ENCODE results near the gene RALGAPA2.
A peak's percentile ranks its signal among the peaks of the same experiment; 100 is the strongest.
"Not testable (repeated sequence)": the region's sequence is repeated elsewhere in the genome, so short reads cannot be mapped to it uniquely, and the experiment has no call there.

The RALGAPA2 gene

GRCh38 chr20:20369250-20370093, 343.0 kb downstream of the RALGAPA2 start:
- DNase-seq = peak in 26 of 56 donors; percentile 16 to 63 (median 39)

- DNase-seq = peak in 10 of 56 donors; percentile 9 to 51 (median 31)
These were observed 343.8 kb downstream of the RALGAPA2 start for GRCh38 chr20:20368418-20369249.

GRCh38 chr20:20367575-20368417, 344.6 kb downstream of the RALGAPA2 start, which contains the start of gene INSM1:
Gene INSM1 (plus strand): TSS chr20:20368104. CDS start chr20:20368268, 164 bp downstream.
- DNase-seq = peak in 45 of 56 donors; percentile 5 to 87 (median 67)

GRCh38 chr20:20366876-20367574, 345.4 kb downstream of the RALGAPA2 start:
- peak in 13 of 56 donors; percentile 9 to 73 (median 45) for DNase-seq

DNA sequence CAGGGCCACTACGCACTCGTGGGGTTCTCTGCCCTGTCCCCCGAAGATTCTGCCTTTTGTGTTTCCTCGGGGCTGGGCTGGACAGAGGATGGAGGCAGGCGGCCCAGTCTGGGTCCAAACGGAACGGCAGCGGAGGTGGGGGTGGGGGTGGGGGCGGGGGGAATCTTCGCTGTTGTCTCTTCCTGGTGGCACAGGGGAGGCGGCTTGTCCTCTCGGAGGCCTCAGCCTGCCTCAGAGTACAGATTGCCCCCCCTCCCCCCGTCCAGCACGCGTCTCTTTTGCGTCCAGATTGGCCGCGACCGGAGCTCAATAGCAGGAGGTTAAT, 345.9 kb downstream of the RALGAPA2 start:
- no peak for DNase-seq

GRCh38 chr20:20365480-20366161, 346.8 kb downstream of the RALGAPA2 start:
- no peak for DNase-seq

- no peak for DNase-seq
These were observed 347.6 kb downstream of the RALGAPA2 start for GRCh38 chr20:20364593-20365479.

- DNase-seq = no peak
These were observed 348.4 kb downstream of the RALGAPA2 start for GRCh38 chr20:20363799-20364592.

- DNase-seq = peak in 3 of 56 donors; percentile 2 to 22 (median 7)
These were observed 349.0 kb downstream of the RALGAPA2 start for GRCh38 chr20:20363434-20363798.

DNA sequence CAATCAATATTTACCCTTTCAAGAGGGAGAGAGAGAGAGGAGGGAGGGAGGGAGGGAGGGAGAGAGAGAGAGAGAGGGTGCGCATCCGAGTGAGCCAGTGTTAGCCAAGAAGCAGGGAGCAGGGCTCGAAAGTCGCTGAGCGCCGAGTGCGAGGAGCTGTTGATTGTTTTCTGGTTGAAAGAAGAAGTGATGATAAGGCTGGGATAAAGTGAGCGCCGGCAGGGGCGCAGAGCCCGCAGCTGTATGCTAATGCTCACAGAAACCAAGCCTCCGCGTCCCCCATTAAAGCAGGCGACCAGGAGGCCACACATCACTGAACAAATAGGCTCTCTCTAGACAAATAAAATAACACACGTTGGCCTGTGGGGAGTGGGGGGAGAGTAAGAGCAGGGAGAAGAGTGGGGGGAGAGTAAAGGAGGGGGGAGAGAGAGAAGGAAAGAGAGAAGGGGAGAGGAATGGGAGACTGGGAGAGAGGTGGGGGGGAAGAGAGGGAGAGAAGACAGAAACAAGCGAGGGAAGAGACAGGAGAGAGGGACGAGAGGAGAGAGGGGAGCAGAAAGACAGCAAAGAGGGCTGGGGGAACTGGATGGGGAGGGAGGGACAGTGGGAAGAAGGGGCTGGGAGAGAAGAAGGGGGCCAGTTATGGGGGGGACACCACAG, 349.5 kb downstream of the RALGAPA2 start:
- peak in 13 of 56 donors; percentile 4 to 52 (median 26) for DNase-seq

GRCh38 chr20:20360464-20360863, 352.0 kb downstream of the RALGAPA2 start:
- DNase-seq = peak in 31 of 56 donors; percentile 5 to 68 (median 34)

DNA sequence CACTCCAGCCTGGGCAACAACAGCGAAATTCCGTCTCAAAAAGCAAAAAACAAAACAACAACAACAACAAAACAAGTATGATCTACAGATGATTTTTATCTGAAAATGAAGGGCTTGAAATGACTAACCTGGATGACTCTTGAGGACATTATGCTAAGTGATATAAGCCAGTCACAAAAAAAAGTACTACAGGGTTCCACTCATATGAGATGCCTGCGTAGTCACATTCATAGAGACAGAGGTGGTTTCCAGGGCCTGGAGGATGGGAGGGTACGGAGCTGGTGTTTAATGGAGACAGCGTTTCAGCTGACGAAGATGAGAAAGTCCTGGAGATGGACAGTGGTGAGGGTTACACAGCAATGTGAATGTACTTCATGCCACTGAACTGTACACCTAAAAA, 352.8 kb downstream of the RALGAPA2 start:
- DNase-seq = no peak

DNA sequence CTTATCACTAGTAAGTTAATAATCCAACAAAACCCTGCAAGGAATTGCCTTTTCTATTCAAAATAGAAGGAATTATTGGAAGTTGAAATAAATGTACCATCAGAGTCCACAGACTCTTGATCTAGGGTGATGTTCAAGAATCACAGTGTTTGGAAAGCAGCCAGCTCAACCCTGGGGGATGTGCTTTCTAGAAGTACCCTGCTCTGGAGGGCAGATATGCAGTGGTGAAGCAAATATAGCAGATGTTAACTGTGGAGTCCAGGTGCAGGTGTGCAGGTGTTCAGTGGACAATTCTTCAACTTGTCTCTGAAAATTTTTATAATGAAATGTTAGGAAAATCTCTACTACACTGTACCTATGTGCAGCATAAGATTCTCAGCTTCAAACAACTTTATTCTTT, 353.6 kb downstream of the RALGAPA2 start:
- DNase-seq = no peak

- DNase-seq = not testable (repeated sequence)
These were observed 356.9 kb downstream of the RALGAPA2 start for GRCh38 chr20:20355503-20355902.

- no peak for DNase-seq
These were observed 358.9 kb downstream of the RALGAPA2 start for GRCh38 chr20:20353576-20353975.

DNA sequence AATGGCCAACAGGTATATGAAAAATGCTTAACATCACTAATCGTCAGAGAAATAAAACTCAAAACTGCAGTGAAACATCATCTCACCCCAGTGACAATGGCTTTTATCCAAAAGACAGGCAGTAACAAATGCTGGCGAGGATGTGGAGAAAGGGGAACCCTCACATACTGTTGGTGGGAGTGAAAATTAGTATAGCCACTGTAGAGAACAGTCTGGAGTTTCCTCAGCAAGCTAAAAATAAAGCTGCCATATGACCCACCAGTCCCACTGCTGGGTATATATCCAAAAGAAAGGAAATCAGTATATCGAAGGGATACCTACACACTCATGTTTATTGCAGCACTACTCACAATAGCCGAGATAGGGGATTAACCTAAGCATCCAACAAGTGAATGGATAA, 368.0 kb downstream of the RALGAPA2 start:
- DNase-seq = no peak

DNA sequence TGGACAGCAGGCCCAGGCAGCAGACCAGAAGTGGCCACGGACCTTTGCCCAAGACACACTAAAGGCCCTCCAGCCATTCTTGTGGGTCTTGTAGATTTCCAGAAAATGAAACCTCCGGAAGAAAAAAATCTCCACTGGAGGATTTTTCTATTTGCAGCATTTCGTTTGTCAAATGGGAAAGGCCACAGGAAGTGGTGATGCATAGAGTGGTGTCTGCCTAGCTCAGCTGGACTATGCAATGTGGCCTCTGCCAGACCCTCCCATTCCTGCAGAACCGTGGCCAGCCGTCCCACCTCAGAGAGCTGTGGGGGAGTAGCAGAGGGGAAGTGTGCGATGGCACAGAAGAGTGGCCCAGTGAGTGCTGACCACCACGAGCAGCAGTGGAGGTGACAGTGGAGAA, 368.5 kb downstream of the RALGAPA2 start:
- DNase-seq = no peak
